A204.1 (cell line): ENCODE measurements around the gene MAT1A.

Source experiments
- FAIRE-seq: peaks from 2 replicates; lab custom pipeline; 2012; peaks lifted over from hg19 to GRCh38; lab: Jason Lieb, UNC

The MAT1A gene

DNA sequence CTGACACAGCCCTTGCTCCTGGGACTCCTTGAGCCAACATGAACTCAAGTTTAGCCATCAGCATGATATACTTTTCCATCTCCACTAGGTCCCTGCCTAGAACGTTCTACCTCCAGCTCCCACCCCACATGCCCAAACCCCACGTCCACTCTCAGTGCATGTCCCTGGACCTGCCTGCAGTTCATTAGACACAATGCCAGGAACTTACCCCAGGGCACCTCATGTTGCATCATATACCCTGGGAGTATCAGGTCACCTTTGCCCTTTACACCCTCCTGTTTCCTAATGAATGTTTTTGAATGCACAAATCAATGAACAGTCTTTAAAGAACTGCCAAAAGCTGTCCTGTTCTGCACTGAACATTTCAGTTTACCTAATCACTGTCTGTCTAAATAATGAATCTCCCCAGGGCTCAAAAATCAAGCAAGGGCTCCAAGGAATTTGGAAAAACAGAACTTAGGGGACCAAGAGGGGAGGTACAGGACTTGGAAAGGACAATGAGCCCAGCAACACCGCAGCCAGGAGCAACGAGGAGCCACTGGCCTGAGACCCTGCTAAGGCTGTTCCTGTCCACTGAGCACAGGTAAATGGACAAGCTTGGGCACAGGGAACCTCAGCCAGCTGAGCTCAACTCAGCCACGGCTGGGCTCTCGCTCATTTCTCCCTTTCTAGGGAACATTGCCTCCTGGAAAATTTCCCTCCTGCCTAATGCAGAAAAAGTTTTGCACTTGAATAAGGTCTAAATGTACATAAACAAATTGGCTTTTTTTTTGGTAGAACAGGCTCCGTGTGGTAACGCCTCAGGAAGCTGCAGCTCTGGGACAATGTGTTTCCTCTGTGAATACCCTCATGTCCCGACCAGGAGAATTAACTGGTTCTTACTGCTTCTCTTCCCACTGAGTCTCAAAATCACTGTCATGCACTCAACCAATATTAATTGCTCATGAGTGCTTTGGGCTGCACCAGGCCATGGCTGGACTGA is 7.4 kb downstream of the MAT1A start:
- no peak for FAIRE-seq

DNA sequence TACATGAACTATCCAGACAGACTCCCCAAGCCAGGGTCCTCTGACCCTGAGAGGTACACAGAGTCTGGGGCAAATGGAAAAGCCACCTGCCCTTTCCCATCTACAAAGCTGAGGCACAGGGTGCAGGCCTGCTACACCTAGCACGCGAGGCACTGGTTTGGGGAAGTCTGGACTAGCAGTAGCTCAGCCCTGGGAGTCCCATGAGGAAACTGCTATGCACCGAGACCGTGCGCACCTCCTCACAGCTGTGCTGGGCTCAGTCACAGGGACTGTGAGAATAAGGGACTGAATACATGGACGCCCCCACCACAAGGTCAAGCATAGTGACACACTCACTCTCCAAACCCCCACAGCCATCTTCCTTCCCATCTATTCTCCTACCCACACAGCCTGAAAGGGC is 8.2 kb downstream of the MAT1A start:
- FAIRE-seq, result no peak

DNA sequence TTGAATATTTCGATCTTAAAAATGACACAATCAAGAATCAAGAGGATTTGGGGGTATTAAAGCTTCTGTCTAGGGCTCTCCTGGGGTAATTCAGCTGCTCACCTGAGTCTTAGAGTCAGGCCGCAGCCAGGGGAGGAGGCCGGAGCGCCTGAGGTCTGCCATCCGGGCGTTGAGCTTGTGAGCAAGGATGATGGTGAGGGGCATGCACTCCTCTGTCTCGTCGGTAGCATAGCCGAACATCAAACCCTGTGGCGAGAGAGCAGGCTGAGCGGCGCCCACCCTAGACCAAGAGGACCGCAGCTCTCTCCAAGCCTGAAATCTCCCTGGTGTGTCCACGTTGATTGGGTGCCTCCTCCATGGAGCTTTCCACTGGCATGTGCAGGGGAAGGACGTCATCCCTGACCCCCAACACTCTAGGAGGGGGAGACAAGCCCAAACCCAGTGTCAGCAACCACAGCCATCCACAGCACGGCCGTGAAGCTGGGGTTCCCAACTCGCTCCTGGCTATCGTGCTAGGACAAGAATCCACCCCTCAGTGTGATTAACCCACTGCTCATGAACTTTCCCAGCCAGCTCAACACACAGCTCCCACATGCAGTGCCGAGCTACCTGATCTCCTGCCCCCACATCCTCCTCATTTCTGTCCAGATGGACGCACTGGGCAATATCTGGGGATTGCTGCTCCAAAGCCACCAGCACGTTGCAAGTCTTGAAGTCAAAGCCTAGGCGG is 9.2 kb downstream of the MAT1A start:
- FAIRE-seq, result no peak

DNA sequence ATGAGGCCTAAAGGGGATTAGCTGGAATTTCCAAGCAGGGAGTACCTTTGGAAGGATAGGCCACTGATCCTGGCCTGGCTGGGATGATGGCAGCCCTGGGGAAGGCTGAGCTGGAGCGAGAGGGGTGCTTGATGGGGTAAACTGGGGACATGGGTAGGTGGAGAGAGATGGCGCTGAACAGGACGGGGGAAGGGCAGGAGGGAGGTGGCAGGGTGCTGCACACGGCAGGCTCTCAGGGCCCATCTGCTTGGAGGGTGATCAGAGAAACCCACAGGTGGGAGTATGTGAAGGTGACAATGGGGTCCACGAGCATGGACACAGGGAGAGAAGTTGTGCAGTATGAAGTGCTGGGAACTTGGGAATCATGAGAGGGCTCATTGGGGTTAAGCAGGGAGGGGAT is 10.3 kb downstream of the MAT1A start:
- FAIRE-seq, result no peak

GRCh38 chr10:80278480-80278879 is 11.0 kb downstream of the MAT1A start:
- no peak for FAIRE-seq

DNA sequence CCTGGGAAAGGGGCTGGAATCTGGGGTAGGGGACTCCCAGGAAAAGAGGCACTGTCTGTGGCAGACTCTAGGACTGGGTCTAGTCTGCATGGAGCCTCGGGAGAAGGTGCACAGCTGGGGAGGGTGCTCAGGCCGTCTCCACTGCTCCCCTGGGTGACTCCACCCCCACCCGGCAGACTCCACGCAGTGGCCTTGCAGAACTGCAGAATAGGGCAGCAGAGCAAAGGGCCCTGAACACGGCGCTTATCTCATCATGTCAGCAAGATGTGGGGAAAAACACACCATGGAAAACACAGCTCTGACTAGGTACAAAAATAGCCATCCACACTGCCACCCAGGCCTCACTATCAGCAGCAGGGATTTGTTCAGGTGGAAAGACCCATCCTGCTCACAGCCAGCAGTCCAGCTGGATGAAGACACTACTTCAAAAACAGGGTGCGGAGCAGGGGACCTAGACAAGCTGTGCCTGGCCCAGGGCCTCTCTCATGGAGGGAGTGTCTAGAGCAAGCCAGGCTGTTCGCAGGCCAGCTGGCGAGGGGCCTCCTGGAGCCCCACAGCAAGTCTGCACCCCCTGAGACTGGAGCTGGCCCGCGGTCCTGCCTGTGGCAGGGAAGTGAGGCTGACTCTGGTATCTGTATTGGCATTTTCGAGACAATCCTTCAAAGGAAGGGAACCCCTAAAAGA is 11.7 kb downstream of the MAT1A start:
- FAIRE-seq, result no peak

- FAIRE-seq, result no peak
Measured at GRCh38 chr10:80277016-80277415, 12.4 kb downstream of the MAT1A start.

DNA sequence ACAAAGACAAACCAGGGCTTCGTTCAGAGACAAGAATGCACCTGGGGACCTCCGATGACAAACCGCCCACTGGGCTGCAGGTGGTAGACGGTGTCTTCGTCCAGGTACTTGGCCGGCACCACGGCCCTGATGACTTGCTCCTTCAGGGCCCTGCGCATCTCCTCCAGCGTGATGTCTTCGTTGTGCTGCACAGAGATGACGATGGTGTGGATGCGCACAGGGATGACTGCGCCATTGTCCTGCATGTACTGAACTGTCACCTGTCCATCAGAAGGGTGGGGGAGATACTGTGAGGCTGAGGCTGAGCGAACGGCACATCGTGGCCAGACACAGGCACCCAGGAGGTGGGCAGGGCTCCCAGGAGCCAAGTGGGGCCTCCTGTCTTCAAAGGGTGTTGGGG is 13.1 kb downstream of the MAT1A start:
- no peak for FAIRE-seq

DNA sequence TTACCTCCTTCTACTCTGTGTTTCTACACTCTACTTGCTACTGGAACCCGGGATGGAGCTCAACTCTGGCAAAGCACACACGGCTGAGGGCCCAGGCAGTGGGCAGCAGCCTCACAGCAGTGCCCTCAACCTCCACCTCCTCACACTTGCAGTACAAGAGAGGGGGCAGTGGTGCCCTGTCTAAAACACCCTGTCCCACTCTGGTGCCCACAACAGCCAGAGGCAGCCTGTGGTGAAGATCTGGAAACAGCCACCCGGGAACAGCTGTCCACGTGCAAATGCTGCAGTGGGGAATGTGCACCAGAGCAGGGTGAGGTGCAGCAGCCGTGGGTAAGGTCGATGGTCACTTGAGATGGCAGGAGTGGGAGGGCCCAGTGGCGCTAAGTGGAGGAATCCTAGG is 13.7 kb downstream of the MAT1A start:
- no peak for FAIRE-seq

GRCh38 chr10:80275135-80275498 is 14.3 kb downstream of the MAT1A start:
- FAIRE-seq, result no peak

GRCh38 chr10:80274396-80275134 is 14.9 kb downstream of the MAT1A start:
- no peak for FAIRE-seq

DNA sequence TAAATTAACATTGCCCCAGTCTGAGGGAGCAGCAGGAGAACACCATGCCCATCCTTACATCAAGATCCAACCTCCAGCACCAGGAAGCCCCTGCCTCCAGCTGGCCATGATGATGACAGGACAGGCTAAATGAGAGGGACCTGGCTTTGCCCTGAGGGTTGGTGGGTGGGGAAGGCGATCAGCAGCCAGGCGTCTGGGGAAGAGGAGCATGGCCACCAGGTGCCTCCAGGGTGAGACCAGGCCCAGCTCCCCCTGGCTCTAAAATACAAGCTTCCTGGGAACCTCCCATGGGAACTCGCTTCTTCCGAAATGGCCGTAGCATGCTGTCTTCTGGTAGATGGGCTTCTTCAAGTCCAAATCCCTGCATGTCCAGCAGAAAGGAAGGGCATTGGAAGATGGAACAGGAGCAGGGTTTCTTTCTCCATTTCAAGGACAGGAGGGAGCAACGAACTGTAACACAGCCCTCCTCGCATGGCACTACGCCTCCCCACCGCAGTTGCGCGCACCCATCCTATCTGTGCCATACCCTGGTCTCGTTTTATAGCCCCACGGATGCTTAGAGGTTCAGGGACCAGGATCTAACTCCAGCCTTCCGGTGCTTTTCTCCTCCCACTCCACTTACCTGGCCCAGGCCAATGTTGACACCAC is 15.8 kb downstream of the MAT1A start:
- FAIRE-seq, result no peak

GRCh38 chr10:80272793-80273522 is 16.5 kb downstream of the MAT1A start:
- FAIRE-seq, result no peak

GRCh38 chr10:80271416-80271815 is 18.0 kb downstream of the MAT1A start:
- FAIRE-seq, result no peak

DNA sequence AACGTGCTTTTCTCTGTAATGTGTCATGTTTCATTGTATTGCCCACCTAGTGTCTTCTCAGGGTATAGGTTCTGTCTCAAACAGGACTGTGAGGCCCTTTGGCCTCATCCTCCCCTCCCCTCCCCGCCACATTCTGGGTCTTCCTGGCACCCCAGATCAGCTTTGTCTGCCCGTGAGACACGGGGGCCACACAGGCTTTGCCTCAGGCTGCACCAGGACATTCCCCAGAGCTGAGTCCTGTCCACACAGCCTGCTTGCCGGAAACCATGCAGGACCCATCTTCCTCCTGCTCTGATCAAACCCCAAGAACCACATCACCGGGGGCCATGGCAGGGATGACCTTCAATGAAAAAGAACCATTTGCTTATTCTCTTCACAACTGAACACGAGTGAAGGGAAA is 18.6 kb downstream of the MAT1A start:
- FAIRE-seq, result no peak

DNA sequence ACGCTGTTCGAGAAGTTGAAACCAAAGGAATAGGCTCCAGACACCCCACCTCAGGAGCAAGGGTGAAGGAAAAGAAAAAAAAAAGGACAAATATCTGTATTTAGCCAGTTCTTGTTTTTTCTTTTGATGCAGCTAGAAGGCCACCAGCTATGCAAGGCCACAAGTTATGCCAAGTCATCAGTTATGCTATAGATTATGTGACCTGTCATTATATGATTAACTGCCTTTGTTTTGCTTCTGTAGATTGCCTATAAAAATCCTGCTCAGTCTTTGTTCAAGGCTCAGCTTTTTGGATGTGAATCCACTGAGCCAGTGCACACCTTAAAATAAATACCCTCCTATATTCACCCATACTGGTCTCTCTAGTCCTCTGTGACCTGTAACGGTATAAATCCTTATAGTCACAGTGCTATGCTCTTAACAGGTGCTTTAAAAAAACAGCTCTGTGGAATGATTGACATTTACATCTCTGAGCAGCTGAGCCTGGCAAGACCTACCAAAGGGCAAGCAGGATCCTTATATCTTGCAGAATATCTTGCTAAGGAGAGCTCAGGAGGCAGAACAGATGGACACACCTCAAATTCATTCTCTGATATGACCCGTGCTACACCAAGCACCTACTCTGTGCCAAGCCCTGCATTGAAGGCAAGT is 20.4 kb downstream of the MAT1A start:
- FAIRE-seq, result no peak

GRCh38 chr10:80268266-80268665 is 21.2 kb downstream of the MAT1A start:
- FAIRE-seq, result no peak

- FAIRE-seq, result no peak
Measured at GRCh38 chr10:80266513-80266863, 23.0 kb downstream of the MAT1A start.

DNA sequence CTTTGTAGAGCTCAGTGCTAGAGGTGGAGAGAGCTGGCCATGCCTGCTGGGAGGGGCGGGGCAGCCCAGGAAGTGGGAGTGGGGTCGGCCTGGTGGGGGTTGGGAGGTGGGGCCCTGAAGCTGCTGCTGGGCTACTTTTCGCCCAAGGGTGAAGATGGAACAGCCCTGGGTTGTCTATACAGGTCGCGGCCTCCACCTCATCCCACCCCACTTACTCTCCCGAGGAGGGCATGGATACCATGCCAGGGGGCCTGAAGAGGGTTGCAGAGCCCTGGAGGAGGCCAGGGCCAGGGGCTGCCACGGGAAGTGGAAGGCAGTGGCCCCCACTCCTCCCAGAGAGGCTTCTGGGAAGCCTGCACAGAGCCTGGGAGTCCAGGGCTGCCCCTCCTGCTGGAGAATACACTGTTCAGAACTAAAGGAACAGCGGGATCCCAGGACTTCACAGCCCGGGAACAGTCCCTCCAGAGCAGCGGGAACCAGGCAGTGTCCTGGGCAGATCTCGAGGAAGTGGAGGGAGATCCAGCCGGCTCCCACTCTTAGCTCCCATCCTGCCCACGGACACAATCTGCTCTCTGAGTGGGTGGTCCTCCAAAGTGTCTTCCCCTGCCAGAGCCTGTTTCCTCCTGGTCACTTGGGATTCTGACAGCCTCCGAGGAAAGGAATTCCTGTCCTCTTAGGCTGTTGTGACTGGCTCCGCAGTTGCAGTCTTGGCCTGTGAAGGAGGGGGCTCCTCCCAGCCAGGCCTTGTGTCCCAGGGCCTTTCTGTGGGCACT is 23.5 kb downstream of the MAT1A start:
- no peak for FAIRE-seq
